ENCODE data around the gene METTL8.

DNA sequence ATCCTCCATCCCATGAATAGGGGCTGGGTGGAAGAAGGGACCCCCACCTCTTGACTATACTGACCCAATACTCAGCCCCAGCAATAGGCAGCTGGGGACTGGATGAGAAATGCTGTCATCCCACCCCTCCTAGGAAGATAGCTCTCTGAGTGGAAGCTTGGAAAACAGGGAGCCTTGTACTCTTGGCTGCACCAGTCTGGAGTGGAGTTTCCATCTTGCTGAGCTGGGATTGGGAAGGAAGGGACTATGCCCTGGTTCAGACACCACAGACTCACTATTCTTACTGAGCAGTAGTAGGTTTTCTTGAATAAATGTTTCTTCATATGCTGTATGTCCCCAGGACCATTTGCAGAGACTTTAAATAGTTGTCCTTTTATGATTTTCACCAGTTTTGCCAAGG is 7.7 kb upstream of the METTL8 start:
- TF ChIP-seq, protein P1, sequence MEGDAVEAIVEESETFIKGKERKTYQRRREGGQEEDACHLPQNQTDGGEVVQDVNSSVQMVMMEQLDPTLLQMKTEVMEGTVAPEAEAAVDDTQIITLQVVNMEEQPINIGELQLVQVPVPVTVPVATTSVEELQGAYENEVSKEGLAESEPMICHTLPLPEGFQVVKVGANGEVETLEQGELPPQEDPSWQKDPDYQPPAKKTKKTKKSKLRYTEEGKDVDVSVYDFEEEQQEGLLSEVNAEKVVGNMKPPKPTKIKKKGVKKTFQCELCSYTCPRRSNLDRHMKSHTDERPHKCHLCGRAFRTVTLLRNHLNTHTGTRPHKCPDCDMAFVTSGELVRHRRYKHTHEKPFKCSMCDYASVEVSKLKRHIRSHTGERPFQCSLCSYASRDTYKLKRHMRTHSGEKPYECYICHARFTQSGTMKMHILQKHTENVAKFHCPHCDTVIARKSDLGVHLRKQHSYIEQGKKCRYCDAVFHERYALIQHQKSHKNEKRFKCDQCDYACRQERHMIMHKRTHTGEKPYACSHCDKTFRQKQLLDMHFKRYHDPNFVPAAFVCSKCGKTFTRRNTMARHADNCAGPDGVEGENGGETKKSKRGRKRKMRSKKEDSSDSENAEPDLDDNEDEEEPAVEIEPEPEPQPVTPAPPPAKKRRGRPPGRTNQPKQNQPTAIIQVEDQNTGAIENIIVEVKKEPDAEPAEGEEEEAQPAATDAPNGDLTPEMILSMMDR (IDR thresholded peaks at IDR 0.05) = no peak
- TF ChIP-seq POLR2A (IDR thresholded peaks at IDR 0.05) = no peak
